Karpas-422 (cell line): ENCODE data around the gene RNASEH2A. TPM values are rescaled to one million over a fixed set of nuclear protein-coding genes. Genes with fewer than 3 reads are reported as not detected.

ENCODE experiments used
- small RNA-seq: library from RNA; depleted of rRNA; stranded (forward); fragments of <200 nt; gene quantifications from one replicate; pipeline ENCODE3, GENCODE V24; 2014
- total RNA-seq: library from RNA; depleted of rRNA; stranded (reverse); fragments of >200 nt; shearing (Covaris generic); gene quantifications from 2 replicates; pipeline ENCODE4 v1.2.3, GENCODE V29; 2014; ENCODE audit warnings: low replicate concordance; rRNA removed

The RNASEH2A gene
- total RNA-seq, 1 experiment from 2014 or later, result 37.8 TPM

Small RNA genes within 50 kb of the gene (small RNA-seq; reads per million reads assigned to genes)
- gene MIR5684, result not detected
- gene MIR6794, result not detected

Other genes starting within 250 kb of the RNASEH2A start
- 13.2 and 14.2 TPM in 2 replicates for gene ZNF490, start 195.8 kb upstream of the RNASEH2A start, total RNA-seq
- 14.4 and 21.4 TPM in 2 replicates for gene ZNF791, start 195.7 kb upstream of the RNASEH2A start, total RNA-seq
- gene MAN2B1, start 139.8 kb upstream of the RNASEH2A start, total RNA-seq, result 77.2 and 94.3 TPM in 2 replicates
- 13.3 and 16.5 TPM in 2 replicates for gene WDR83, start 139.8 kb upstream of the RNASEH2A start, total RNA-seq
- 62.2 and 90.8 TPM in 2 replicates for gene DHPS, start 124.7 kb upstream of the RNASEH2A start, total RNA-seq
- gene GNG14, start 118.6 kb upstream of the RNASEH2A start, total RNA-seq, result not detected in 2 replicates
- gene FBXW9, start 110.0 kb upstream of the RNASEH2A start, total RNA-seq, result 2.1 and 12.8 TPM in 2 replicates
- gene TNPO2, start 82.7 kb upstream of the RNASEH2A start, total RNA-seq, result 26.1 and 40.7 TPM in 2 replicates
- 147 and 332 TPM in 2 replicates for gene TRIR, start 71.9 kb upstream of the RNASEH2A start, total RNA-seq
- gene GET3, start 69.1 kb upstream of the RNASEH2A start, total RNA-seq, result 42.3 and 78.0 TPM in 2 replicates
- not detected in 2 replicates for gene BEST2, start 54.8 kb upstream of the RNASEH2A start, total RNA-seq
- 7.6 and 21.2 TPM in 2 replicates for gene HOOK2, start 31.0 kb upstream of the RNASEH2A start, total RNA-seq
- gene JUNB, start 15.1 kb upstream of the RNASEH2A start, total RNA-seq, result 60.0 and 156 TPM in 2 replicates
- gene PRDX2, start 4.8 kb upstream of the RNASEH2A start, total RNA-seq, result 372 and 566 TPM in 2 replicates
- 9.0 TPM in 1 of 2 replicates, not detected in the other for gene THSD8, start 4.5 kb upstream of the RNASEH2A start, total RNA-seq
- gene RTBDN, start 28.0 kb downstream of the RNASEH2A start, total RNA-seq, result not detected in 2 replicates
- 0.48 and 3.3 TPM in 2 replicates for gene MAST1, start 31.9 kb downstream of the RNASEH2A start, total RNA-seq
- gene DNASE2, start 74.9 kb downstream of the RNASEH2A start, total RNA-seq, result 47.1 and 61.3 TPM in 2 replicates
- gene KLF1, start 80.6 kb downstream of the RNASEH2A start, total RNA-seq, result not detected in 2 replicates
- gene GCDH, start 84.6 kb downstream of the RNASEH2A start, total RNA-seq, result 24.9 and 32.8 TPM in 2 replicates
- gene SYCE2, start 112.7 kb downstream of the RNASEH2A start, total RNA-seq, result 0.22 and 2.5 TPM in 2 replicates
- gene FARSA, start 127.1 kb downstream of the RNASEH2A start, total RNA-seq, result 59.7 and 92.6 TPM in 2 replicates
- 547 and 681 TPM in 2 replicates for gene CALR, start 132.0 kb downstream of the RNASEH2A start, total RNA-seq
- gene RAD23A, start 139.3 kb downstream of the RNASEH2A start, total RNA-seq, result 130 and 144 TPM in 2 replicates
- gene GADD45GIP1, start 150.6 kb downstream of the RNASEH2A start, total RNA-seq, result 23.2 and 66.6 TPM in 2 replicates
- 0.52 TPM in 1 of 2 replicates, not detected in the other for gene DAND5, start 163.0 kb downstream of the RNASEH2A start, total RNA-seq
- gene NFIX, start 188.9 kb downstream of the RNASEH2A start, total RNA-seq, result 0.04 and 0.18 TPM in 2 replicates